OCI-LY3 (cell line): Measurements from ENCODE around the gene TAF4.

Experiments used
- CTCF ChIP-seq: fragments of 200-600, 300-600 bp; sonication (generic); IDR thresholded peaks from 2 replicates; pipeline ENCODE4 v1.5.1; 2014; ENCODE audit warnings: antibody characterized with exemption, low read length, low read depth
- EZH2phosphoT487 ChIP-seq: fragments of 200-600 bp; shearing (Covaris generic); IDR thresholded peaks from 2 replicates; pipeline ENCODE4 v1.6.1; 2018; ENCODE audit warnings: antibody characterized with exemption, mixed run types, low read depth

- TF ChIP-seq CTCF (no peak), EZH2phosphoT487 (no peak)
Observed at GRCh38 chr20:62030834-62031434, 34.7 kb downstream of the TAF4 start.
